ENCODE results near the gene PRKCB.

PRKCB gene

GRCh38 chr16:23871924-23872323 lies 36.1 kb downstream of the PRKCB start:
- H3K4me1 Mint-ChIP-seq, result peaks cover 84% of the 10 kb centered on the region
- H3K4me3 Mint-ChIP-seq, result no peak overlapping the region
- no peak overlapping the region for H3K27ac Mint-ChIP-seq
- H3K36me3 Mint-ChIP-seq, result peaks cover 6% of the 10 kb centered on the region
- H3K9me3 Mint-ChIP-seq, result no peaks in the 10 kb centered on the region
- no peaks in the 10 kb centered on the region for H3K27me3 Mint-ChIP-seq

DNA sequence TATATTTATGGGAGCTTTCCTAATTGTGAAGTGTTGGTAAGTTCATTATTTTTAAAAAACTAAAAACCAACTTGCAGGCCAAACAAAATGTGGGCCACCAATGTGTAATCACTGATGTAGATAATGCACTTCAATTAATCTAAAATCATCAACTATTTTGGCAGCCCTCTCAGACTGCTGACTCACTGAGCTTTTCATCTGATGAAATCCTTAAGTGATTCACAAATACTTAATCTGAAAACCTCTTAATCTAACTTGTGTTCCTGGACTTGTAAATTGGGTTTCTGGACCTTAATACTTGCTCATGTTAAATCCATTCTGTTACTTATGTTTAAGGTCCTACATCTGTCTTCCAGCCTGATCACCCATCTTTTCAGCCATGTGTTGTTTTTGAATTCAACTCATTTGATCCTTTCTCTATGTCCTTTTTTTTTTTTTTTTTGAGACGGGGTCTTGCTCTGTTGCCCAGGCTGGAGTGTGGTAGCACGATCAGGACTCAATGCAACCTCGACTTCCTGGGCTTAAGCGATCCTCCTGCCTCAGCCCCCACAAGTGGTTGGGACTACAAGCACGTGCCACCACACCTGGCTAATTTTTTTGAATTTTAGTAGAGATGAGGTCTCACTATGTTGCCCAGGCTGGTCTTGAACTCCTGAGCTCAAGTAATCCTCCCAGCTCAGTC lies 39.0 kb downstream of the PRKCB start:
- peak overlapping the region; percentile 97 for H3K27ac Mint-ChIP-seq
- peak overlapping the region; percentile 68 for H3K4me3 Mint-ChIP-seq
- no peaks in the 10 kb centered on the region for H3K9me3 Mint-ChIP-seq
- peaks cover 6% of the 10 kb centered on the region for H3K36me3 Mint-ChIP-seq
- H3K4me1 Mint-ChIP-seq, result peaks cover 82% of the 10 kb centered on the region
- no peaks in the 10 kb centered on the region for H3K27me3 Mint-ChIP-seq

DNA sequence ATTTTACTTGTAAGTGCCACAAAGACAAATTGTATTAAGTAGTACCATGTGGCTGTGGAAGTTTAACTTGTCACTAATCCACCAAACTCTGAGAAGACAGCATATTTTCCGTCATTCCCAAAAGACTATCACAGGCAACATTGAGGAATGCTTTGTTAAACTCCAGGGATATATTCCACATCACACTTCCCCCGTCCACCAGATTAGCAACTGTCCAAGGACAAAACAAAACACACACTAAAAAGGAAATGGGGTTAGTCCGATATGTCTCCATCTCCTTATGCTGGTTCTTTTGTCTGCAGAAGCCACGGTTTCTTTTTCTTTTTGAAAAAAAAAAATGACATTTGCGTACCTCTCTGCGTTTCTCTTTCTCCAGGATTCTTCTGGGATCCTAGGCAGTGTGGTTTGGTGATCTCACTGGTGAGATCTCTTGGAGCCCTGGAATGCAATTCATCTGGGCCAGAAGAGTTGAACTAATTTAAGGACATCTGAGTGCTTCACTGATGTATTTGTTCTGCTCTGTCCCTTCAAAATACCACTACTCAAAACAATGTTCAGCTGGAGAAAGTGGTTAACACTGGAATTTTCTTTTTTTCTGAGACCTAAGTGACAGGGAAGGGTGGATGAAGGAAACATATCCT lies 40.6 kb downstream of the PRKCB start:
- Mint-ChIP-seq H3K4me1 (peaks cover 81% of the 10 kb centered on the region), H3K27me3 (no peaks in the 10 kb centered on the region), H3K4me3 (no peak overlapping the region), H3K36me3 (peaks cover 8% of the 10 kb centered on the region), H3K27ac (peak overlapping the region; percentile 31), H3K9me3 (no peaks in the 10 kb centered on the region)

DNA sequence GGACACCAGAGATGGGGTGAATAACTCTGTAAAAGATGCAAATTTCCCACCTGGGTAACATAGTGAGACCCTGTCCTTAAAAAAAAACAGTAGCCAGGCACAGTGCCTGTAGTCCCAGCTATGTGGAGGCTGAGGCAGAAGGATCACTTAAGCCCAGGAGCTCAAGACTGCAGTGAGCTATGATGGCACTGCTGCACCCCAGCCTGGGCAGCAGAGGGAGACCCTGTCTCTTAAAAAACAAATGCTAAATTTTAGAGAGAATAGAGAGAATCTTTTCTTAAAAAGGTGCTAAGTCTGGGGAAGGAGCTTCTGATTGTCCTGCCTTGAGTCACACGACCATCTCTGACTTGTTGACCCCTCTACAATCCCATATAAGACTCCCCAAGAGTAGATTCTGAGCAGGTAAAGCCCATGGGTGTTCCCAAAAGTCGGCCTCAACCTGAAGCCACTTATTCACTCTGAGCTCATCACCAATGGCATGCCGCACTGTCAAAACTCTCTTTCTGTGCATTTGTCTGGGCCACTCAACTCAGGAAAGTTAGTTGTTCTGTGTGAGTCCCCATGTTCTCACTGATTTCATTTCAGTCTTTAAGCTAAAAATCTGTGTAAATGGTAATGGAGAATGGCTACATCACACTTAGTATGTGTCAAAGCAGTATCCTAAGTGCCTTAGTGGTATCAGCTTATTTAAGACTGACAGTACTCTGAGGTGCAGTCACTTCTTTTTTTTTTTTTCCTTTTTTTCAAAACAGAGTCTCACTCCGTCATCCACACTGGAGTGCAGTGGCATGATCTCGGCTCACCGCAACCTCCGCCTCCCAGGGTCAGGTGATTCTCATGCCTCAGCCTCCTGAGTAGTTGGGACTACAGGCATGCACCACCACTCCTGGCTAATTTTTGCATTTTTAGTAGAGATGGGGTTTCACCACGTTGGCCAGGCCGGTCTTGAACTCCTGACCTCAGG lies 41.6 kb downstream of the PRKCB start:
- H3K4me3 Mint-ChIP-seq, result no peak overlapping the region
- peaks cover 81% of the 10 kb centered on the region for H3K4me1 Mint-ChIP-seq
- peaks cover 8% of the 10 kb centered on the region for H3K36me3 Mint-ChIP-seq
- no peaks in the 10 kb centered on the region for H3K27me3 Mint-ChIP-seq
- H3K9me3 Mint-ChIP-seq, result no peaks in the 10 kb centered on the region
- peak overlapping the region; percentile 62 for H3K27ac Mint-ChIP-seq

DNA sequence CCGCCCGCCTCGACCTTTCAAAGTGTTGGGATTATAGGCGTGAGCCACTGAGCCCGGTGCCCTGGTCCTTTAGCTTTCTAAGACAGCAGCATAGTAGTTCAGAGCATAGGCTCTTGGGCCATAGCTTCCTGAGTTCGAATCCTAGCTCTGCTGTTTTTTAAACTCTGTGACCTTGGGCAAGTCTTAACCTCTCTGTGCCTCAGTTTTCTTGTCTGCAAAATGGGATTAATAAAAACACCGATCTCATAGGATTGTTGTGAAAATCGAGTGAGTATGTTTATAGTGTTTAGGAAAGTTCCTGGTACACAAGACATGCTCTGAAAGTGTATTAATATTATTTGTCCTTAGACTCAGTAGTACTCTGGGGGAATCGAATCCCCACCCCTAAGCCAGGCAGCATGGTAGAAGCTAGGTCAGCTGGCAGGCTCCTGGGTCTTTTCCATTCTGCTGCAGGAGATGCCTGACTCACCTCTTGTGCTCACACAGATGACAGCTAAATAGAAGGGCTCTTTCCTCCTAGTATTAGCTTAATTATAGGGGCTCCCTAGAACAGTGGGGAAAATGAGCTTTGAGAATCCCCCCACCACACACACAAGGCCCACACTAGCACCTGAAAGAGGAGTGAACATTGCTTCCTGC lies 44.1 kb downstream of the PRKCB start:
- Mint-ChIP-seq H3K27me3 (no peaks in the 10 kb centered on the region), H3K4me1 (peaks cover 86% of the 10 kb centered on the region), H3K4me3 (no peak overlapping the region), H3K27ac (no peak overlapping the region), H3K36me3 (peaks cover 12% of the 10 kb centered on the region), H3K9me3 (no peaks in the 10 kb centered on the region)

GRCh38 chr16:23889189-23889588 lies 53.4 kb downstream of the PRKCB start:
- Mint-ChIP-seq H3K4me1 (peaks cover 73% of the 10 kb centered on the region), H3K27me3 (no peaks in the 10 kb centered on the region), H3K36me3 (peaks cover 13% of the 10 kb centered on the region), H3K27ac (no peak overlapping the region), H3K4me3 (no peak overlapping the region), H3K9me3 (no peaks in the 10 kb centered on the region)

DNA sequence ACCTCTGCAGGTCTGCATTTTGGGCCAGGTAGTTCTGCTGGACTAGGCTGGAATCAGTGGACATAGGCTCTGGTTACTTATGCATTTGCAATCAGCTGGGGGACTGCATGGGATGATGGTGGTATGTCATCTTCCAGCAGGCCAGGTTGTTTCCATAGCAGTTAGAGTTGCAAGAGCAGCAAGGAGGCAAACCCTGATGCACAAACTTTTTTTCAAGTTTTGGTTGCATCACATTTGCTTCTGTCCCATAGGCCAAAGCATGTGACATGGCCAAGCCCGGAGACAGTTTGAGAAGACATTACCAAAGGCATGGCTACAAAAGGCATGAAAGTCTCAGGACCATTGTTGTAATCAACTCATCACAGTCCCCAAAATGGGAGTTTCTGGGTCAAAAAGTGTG lies 58.2 kb downstream of the PRKCB start:
- Mint-ChIP-seq H3K27me3 (no peaks in the 10 kb centered on the region), H3K4me3 (no peak overlapping the region), H3K9me3 (peaks cover 5% of the 10 kb centered on the region), H3K36me3 (peaks cover 11% of the 10 kb centered on the region), H3K4me1 (peaks cover 80% of the 10 kb centered on the region), H3K27ac (no peak overlapping the region)

DNA sequence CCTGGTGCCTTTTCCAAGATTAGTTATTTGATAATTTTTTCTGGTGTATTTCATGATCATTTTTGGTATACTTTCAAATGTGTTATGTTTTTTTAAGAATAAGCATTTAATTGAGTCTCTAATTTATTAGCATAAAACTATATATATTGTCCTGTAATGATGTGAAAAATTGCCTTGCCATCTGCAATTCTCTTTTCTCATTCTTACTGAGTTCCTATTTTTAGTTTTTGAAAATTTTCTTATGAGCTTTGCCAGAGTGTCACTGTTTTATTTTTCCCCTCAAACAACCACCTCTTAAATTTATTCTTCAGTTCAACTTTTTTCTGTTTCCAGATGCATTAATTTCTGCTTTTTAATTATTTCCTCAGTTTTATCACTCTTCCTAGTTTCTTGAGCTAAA lies 59.3 kb downstream of the PRKCB start:
- H3K27ac Mint-ChIP-seq, result peak overlapping the region; percentile 26
- H3K4me1 Mint-ChIP-seq, result peaks cover 74% of the 10 kb centered on the region
- no peaks in the 10 kb centered on the region for H3K27me3 Mint-ChIP-seq
- H3K36me3 Mint-ChIP-seq, result peaks cover 11% of the 10 kb centered on the region
- H3K9me3 Mint-ChIP-seq, result peaks cover 5% of the 10 kb centered on the region
- no peak overlapping the region for H3K4me3 Mint-ChIP-seq

DNA sequence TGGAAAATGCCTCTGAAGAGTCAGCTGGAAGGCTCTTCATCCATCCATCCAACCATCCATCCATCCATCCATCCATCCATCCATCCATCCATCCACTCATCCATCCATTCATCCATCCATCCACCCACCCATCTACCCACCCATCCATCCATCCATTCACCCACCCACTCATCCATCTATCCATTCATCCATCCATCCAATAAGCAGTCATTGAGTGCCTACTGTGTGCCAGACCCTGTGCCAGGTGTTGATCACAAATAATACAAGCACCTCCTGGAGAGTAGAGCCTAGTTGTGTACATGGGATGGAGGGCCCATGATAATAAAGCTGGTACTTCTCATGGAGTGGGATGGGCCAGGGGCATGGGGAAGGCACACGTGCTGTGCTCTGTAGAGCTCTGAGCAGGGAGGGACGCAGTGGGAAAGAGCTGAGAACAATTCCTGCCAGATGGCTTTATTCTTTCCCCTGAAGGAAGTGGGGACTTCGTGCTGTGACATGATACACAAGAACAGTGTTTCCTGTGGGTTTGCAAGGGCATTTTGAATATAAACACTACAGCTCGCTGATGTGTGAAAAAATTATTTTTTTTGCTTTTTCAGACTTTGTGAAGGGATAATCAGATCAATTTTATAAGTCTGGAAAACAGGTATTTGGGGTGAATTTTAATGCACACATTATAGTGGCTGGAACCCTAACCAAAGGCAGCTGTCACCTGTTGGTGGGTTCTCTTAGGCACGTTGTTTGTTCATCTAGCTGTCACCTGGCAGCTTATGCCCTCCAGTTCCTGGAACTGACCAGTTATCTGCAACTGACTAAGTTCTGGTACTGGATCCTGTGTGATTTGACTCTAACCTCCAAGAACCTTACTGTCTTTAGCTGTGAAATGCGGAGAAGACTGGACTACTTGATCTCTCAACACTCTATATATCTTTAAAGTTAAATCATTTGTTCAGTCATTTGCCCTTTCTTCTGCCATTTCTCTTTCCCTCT lies 61.3 kb downstream of the PRKCB start:
- H3K4me3 Mint-ChIP-seq, result no peak overlapping the region
- peaks cover 5% of the 10 kb centered on the region for H3K9me3 Mint-ChIP-seq
- peaks cover 11% of the 10 kb centered on the region for H3K36me3 Mint-ChIP-seq
- peaks cover 85% of the 10 kb centered on the region for H3K4me1 Mint-ChIP-seq
- no peaks in the 10 kb centered on the region for H3K27me3 Mint-ChIP-seq
- peak overlapping the region; percentile 39 for H3K27ac Mint-ChIP-seq

GRCh38 chr16:23898682-23899430 lies 63.1 kb downstream of the PRKCB start:
- peaks cover 86% of the 10 kb centered on the region for H3K4me1 Mint-ChIP-seq
- H3K9me3 Mint-ChIP-seq, result peaks cover 5% of the 10 kb centered on the region
- peak overlapping the region; percentile 44 for H3K27ac Mint-ChIP-seq
- H3K36me3 Mint-ChIP-seq, result peaks cover 6% of the 10 kb centered on the region
- H3K27me3 Mint-ChIP-seq, result no peaks in the 10 kb centered on the region
- H3K4me3 Mint-ChIP-seq, result no peak overlapping the region

DNA sequence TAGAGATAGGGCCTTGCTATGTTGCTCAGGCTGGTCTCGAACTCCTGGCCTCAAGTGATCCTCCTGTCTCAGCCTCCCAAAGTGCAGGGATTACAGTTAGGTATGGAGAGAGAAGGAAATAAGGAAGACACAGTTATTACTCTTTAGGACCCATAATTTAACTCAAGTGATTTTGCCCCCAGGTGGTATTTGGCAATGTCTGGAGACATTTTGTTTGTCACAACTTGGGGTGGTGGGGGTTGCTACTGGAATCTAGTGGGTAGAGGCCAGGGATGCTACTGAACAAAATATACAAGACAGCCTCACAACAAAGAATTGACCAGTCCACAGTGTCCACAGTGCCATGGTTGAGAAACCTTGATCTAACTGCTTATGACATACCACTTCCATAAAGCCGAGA lies 64.1 kb downstream of the PRKCB start:
- peaks cover 3% of the 10 kb centered on the region for H3K36me3 Mint-ChIP-seq
- H3K27me3 Mint-ChIP-seq, result no peaks in the 10 kb centered on the region
- H3K9me3 Mint-ChIP-seq, result peaks cover 2% of the 10 kb centered on the region
- H3K27ac Mint-ChIP-seq, result no peak overlapping the region
- H3K4me3 Mint-ChIP-seq, result no peak overlapping the region
- peaks cover 82% of the 10 kb centered on the region for H3K4me1 Mint-ChIP-seq

- Mint-ChIP-seq H3K4me1 (peaks cover 82% of the 10 kb centered on the region), H3K27me3 (no peaks in the 10 kb centered on the region), H3K4me3 (peak overlapping the region; percentile 41)
These were observed 64.8 kb downstream of the PRKCB start for GRCh38 chr16:23900480-23901177.

GRCh38 chr16:23901178-23902033 lies 65.6 kb downstream of the PRKCB start:
- H3K27me3 Mint-ChIP-seq, result no peaks in the 10 kb centered on the region
- no peaks in the 10 kb centered on the region for H3K9me3 Mint-ChIP-seq
- H3K36me3 Mint-ChIP-seq, result peaks cover 3% of the 10 kb centered on the region
- peak overlapping the region; percentile 41 for H3K4me3 Mint-ChIP-seq
- H3K27ac Mint-ChIP-seq, result peak overlapping the region; percentile 36
- peaks cover 82% of the 10 kb centered on the region for H3K4me1 Mint-ChIP-seq

More at GRCh38 chr16:23900480-23901177, 64.8 kb downstream of the PRKCB start:
- peaks cover 3% of the 10 kb centered on the region for H3K36me3 Mint-ChIP-seq
- no peak overlapping the region for H3K27ac Mint-ChIP-seq
- H3K9me3 Mint-ChIP-seq, result no peaks in the 10 kb centered on the region
